Heart left ventricle (tissue), 16 donors: ENCODE measurements around the gene RPTOR. TPM values are rescaled to one million over a fixed set of nuclear protein-coding genes. Genes with fewer than 3 reads are reported as not detected.

Experiments
- ATAC-seq, 4 donors: fragments of 200-7000 bp; cut with Tn5 transposase; one replicate each; pipeline ENCODE4 v1.9.1; 2020 to 2022; ENCODE audit warnings: moderate library complexity in 4 of 4, mild to moderate bottlenecking in 3 of 4, moderate number of reproducible peaks in 1 of 4
- DNase-seq, 5 donors: peaks; one replicate each; pipeline ENCODE4 v3.0.0-alpha.2; 2020
- H3K27ac ChIP-seq, 12 donors: fragments of 200-600 bp; sonication (generic) in 4 of 12; one replicate each; pipeline versions ENCODE4 v1.5.0 to v1.8.0; 2016 to 2022; ENCODE audit warnings: mild to moderate bottlenecking in 2 of 12
- H3K27me3 ChIP-seq, 9 donors: fragments of 200-600 bp; sonication (generic) in 2 of 9; one replicate each; pipeline versions ENCODE4 v1.5.1 to v1.8.0; 2016 to 2022; ENCODE audit warnings: mild to moderate bottlenecking in 3 of 9
- H3K36me3 ChIP-seq, 9 donors: fragments of 200-600 bp; sonication (generic) in 2 of 9; one replicate each; pipeline versions ENCODE4 v1.5.0 to v1.8.0; 2018 to 2022; ENCODE audit warnings: mild to moderate bottlenecking in 2 of 9
- H3K4me1 ChIP-seq, 12 donors: fragments of 200-600 bp; sonication (generic) in 4 of 12; one replicate each; pipeline versions ENCODE4 v1.5.0 to v1.8.0; 2016 to 2022; ENCODE audit warnings: mild to moderate bottlenecking in 3 of 12
- H3K4me3 ChIP-seq, 12 donors: fragments of 200-600 bp; sonication (generic) in 4 of 12; one replicate each; pipeline versions ENCODE4 v1.5.0 to v1.8.0; 2017 to 2022; ENCODE audit warnings: mild to moderate bottlenecking in 9 of 12, moderate library complexity in 4 of 12
- H3K9me3 ChIP-seq, 12 donors: fragments of 200-600 bp; sonication (generic) in 4 of 12; one replicate each; pipeline versions ENCODE4 v1.5.0 to v1.8.0; 2016 to 2022; ENCODE audit warnings: mild to moderate bottlenecking in 1 of 12
- CTCF ChIP-seq, 12 donors: fragments of 200-600 bp; sonication (generic) in 4 of 12; IDR thresholded peaks; one replicate each; pipeline versions ENCODE4 v1.5.0 to v1.8.0; 2018 to 2022; ENCODE audit warnings: antibody characterized with exemption in 12 of 12, mild to moderate bottlenecking in 5 of 12
- POLR2A ChIP-seq, 2 donors: fragments of 450-650 bp; IDR thresholded peaks; one replicate each; pipeline ENCODE4 v1.6.1; 2017; ENCODE audit warnings: antibody characterized with exemption in 2 of 2, mild to moderate bottlenecking in 2 of 2, moderate library complexity in 2 of 2
- WGBS, 4 donors: extraction: QIAGEN DNeasy Blood & Tissue Kit in 2 of 4; methylation state at CpG; one replicate each; pipeline versions ENCODE4 v1.1.5 to v1.1.7; 2013 to 2018; 5-methylcytosine and 5-hydroxymethylcytosine counted together
- intact Hi-C, 10 donors: fragments of 100-400 bp; cut with DNase I; formaldehyde crosslinking; loops; one replicate each; pipeline versions ENCODE4 v1.11.1 to v1.14.2; 2022
- polyA plus RNA-seq, 2 donors: library from polyadenylated mRNA; stranded (reverse); fragments of 200-250 nt; gene quantifications; one replicate each; pipeline ENCODE4 v1.2.3, GENCODE V29; 2013
- total RNA-seq, 9 donors: library from RNA; depleted of rRNA in 2 of 9; stranded (reverse); fragments of >200 nt in 2 of 9; fragmentation: NEBNext Ultra II Directional in 3 of 9; extraction: Animal tissue kit (Norgen Biotek cat#: 25700) in 3 of 9; gene quantifications; one replicate each; pipeline versions ENCODE4 v1.1.0 to v1.2.4, GENCODE V29; 2016 to 2023
- donor health status: ischemic (EF 13 %, LVEDD 7.1; RV severe dilation, severe dysfunction).
- donor health status: healthy with polysubstance abuse.
- donor health status: DM: no; HTN: yes; CAD: no.
- donor health status: DM: no; HTN: no; CAD: no.
- donor health status: ischemic (EF 25% LVEDD 6.9; RV normal size, moderate dysfunction).
- donor health status: ischemic (EF 25% LVEDD 5.7; RV mildly dilated, moderate dysfunction).
- donor health status: healthy.
- donor health status: DM: yes; HTN: yes; CAD: no.
- donor health status: ischemic (EF 35%, LVEDD 5.7; RV mildly dilated, moderate dysfunction).
- donor health status: nonischemic (EF 11% LVEDD 7.7; RV severe dilation, severe dysfunction).
- donor health status: DM: yes; HTN: yes; CAD: no.
- donor health status: PGD.
- donor health status: ischemic (EF 29% LVEDD 5.4; RV normal size, mild dysfunction).
- donor health status: nonischemic (EF 23%, LVEDD 6.1; RV moderate dilation, normal function).

RPTOR gene
- total and polyA plus RNA-seq, 11 donors = 14.7 to 31.7 (median 26.0) TPM

GRCh38 chr17:80836971-80837481 lies 292.4 kb downstream of the RPTOR start:
- DNase-seq (peak in 1 of 5 donors; percentile 58), ATAC-seq (no peak)
- Histone ChIP-seq H3K4me1 (peaks cover 0 to 23% (median 13%) of the 10 kb centered on the region in 12 donors), H3K36me3 (peaks cover 0 to 24% (median 10%) of the 10 kb centered on the region in 9 donors), H3K9me3 (no peaks in the 10 kb centered on the region), H3K27me3 (no peaks in the 10 kb centered on the region), H3K27ac (no peak overlapping the region), H3K4me3 (no peak overlapping the region)
- no peak for TF ChIP-seq CTCF (IDR thresholded peaks at IDR 0.05)
- 94 to 97% (median 95%) methylated on average over 16 of the region's 16 CpGs for WGBS, 4 donors
- intact Hi-C loops = no loop called here

GRCh38 chr17:80837711-80838110 lies 293.1 kb downstream of the RPTOR start:
- Histone ChIP-seq H3K4me1 (peaks cover 0 to 16% (median 8%) of the 10 kb centered on the region in 12 donors), H3K9me3 (no peaks in the 10 kb centered on the region), H3K27me3 (no peaks in the 10 kb centered on the region), H3K4me3 (no peak overlapping the region), H3K27ac (no peak overlapping the region), H3K36me3 (peaks cover 0 to 24% (median 10%) of the 10 kb centered on the region in 9 donors)
- intact Hi-C loops = no loop called here
- ATAC-seq (no peak), DNase-seq (peak in 2 of 5 donors; percentile 11 to 45)
- 94 to 95% (median 95%) methylated on average over 18 of the region's 18 CpGs for WGBS, 4 donors
- no peak for TF ChIP-seq CTCF (IDR thresholded peaks at IDR 0.05)
- TF ChIP-seq POLR2A (IDR thresholded peaks at IDR 0.05) = no peak

- TF ChIP-seq POLR2A (IDR thresholded peaks at IDR 0.05) (no peak), CTCF (IDR thresholded peaks at IDR 0.05) (no peak)
- intact Hi-C loops = no loop called here
- no peaks in the 10 kb centered on the region for H3K9me3 ChIP-seq
- H3K27me3 ChIP-seq = no peaks in the 10 kb centered on the region
- no peak overlapping the region for H3K27ac ChIP-seq
- ATAC-seq = no peak
- H3K4me3 ChIP-seq = no peak overlapping the region
- H3K4me1 ChIP-seq = peaks cover 0 to 13% (median 5%) of the 10 kb centered on the region in 12 donors
- 94% methylated on average over 26 to 30 of the region's 30 CpGs for WGBS, 4 donors
- peaks cover 0 to 24% (median 10%) of the 10 kb centered on the region in 9 donors for H3K36me3 ChIP-seq
- DNase-seq = peak in 2 of 5 donors; percentile 15 to 40
Measured at GRCh38 chr17:80838311-80839025, 293.8 kb downstream of the RPTOR start.

GRCh38 chr17:80839026-80839345 lies 294.3 kb downstream of the RPTOR start:
- intact Hi-C loops = no loop called here
- 77 to 95% (median 89%) methylated on average over 11 of the region's 11 CpGs for WGBS, 4 donors
- H3K4me1 ChIP-seq = peaks cover 0 to 7% (median under 1%) of the 10 kb centered on the region in 12 donors
- H3K4me3 ChIP-seq = no peak overlapping the region
- no peak for TF ChIP-seq CTCF (IDR thresholded peaks at IDR 0.05)
- no peak for TF ChIP-seq POLR2A (IDR thresholded peaks at IDR 0.05)
- H3K27ac ChIP-seq = no peak overlapping the region
- H3K9me3 ChIP-seq = no peaks in the 10 kb centered on the region
- peaks cover 0 to 24% (median 10%) of the 10 kb centered on the region in 9 donors for H3K36me3 ChIP-seq
- DNase-seq = peak in 1 of 5 donors; percentile 40
- no peak for ATAC-seq
- H3K27me3 ChIP-seq = no peaks in the 10 kb centered on the region
